ENCODE data around the gene IL23R.
"Not testable (repeated sequence)": the region's sequence is repeated elsewhere in the genome, so short reads cannot be mapped to it uniquely, and the experiment has no call there.

Gene IL23R

DNA sequence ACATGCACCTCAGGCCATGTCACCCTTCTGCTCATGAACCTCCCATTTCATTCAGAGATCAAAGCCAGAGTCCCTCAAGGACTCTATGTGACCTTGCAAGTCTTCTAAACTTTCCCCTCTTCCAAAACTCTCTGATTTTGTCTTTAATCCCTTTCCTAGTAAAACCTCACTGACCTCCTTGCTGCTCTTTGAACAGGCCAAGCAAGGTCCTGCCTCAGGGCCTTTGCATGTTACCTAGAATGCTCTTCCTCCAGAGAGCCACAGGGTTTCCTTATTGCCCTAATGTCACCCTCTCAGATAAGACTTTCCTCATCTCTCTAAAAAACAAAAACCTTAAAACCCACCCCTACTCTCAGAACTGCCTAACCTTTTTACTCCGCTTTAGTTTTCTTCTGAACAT lies 26.6 kb downstream of the IL23R start:
- H3K4me3 ChIP-seq (ENCODE audit: insufficient read length, low read depth), result no peak overlapping the region
- TF ChIP-seq ZNF274 (IDR thresholded peaks at IDR 0.05; ENCODE audit: low read depth, low read length), result no peak
- no peak for TF ChIP-seq SUZ12 (IDR thresholded peaks at IDR 0.05; ENCODE audit: extremely low read depth, insufficient read depth, insufficient read length)
- TF ChIP-seq YY1 (IDR thresholded peaks at IDR 0.05; ENCODE audit: insufficient read depth, insufficient read length), result no peak
- H3K27me3 ChIP-seq (ENCODE audit: insufficient read depth, insufficient read length), result no peaks in the 10 kb centered on the region
- H3K4me1 ChIP-seq (ENCODE audit: insufficient read depth, insufficient read length), result no peaks in the 10 kb centered on the region
- H3K9me3 ChIP-seq (ENCODE audit: insufficient read depth, low read length), result no peaks in the 10 kb centered on the region
- H3K9ac ChIP-seq (ENCODE audit: insufficient read length, low read depth), result no peak overlapping the region
- H3K36me3 ChIP-seq (ENCODE audit: insufficient read depth, insufficient read length, low read length), result no peaks in the 10 kb centered on the region
- no peak for DNase-seq (ENCODE audit: low read depth, low spot score)

GRCh38 chr1:67193704-67194103 lies 27.4 kb downstream of the IL23R start:
- H3K4me3 ChIP-seq (ENCODE audit: insufficient read length, low read depth), result no peak overlapping the region
- H3K36me3 ChIP-seq (ENCODE audit: insufficient read depth, insufficient read length, low read length), result no peaks in the 10 kb centered on the region
- H3K27me3 ChIP-seq (ENCODE audit: insufficient read depth, insufficient read length), result no peaks in the 10 kb centered on the region
- DNase-seq (ENCODE audit: low read depth, low spot score), result no peak
- TF ChIP-seq ZNF274 (IDR thresholded peaks at IDR 0.05; ENCODE audit: low read depth, low read length) (no peak), SUZ12 (IDR thresholded peaks at IDR 0.05; ENCODE audit: extremely low read depth, insufficient read depth, insufficient read length) (no peak), YY1 (IDR thresholded peaks at IDR 0.05; ENCODE audit: insufficient read depth, insufficient read length) (no peak)
- no peaks in the 10 kb centered on the region for H3K4me1 ChIP-seq (ENCODE audit: insufficient read depth, insufficient read length)
- no peak overlapping the region for H3K9ac ChIP-seq (ENCODE audit: insufficient read length, low read depth)
- no peaks in the 10 kb centered on the region for H3K9me3 ChIP-seq (ENCODE audit: insufficient read depth, low read length)

DNA sequence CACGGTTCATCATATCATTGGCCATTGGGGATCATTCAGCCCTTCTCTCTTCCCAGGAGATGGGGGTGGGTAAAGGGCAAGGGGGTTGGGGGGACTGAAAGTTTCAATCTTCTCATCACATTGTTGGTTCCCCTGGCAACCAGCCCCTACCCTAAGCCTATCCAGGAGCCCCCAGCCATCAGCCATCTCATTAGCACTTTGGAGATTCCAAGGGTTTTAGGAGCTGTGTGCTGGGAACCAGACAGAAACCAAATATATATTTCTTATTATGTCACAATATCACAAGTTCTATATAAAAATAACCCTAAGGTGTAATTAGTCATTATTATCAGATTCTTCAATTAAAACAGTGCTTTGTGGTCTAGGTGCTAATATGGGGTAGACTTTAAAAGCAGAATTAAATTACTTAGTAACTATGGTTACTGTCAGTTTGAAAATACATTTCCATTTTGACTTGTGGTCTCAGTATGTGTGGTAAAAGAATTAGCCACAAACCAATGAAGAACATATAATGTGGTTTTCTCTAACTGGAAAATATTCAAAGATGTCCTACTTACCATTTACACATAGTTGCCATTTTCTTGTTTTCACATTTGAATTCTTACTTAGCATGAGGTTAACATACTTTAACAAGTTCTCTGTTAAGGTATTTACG lies 28.1 kb downstream of the IL23R start:
- Histone ChIP-seq H3K9ac (ENCODE audit: insufficient read length, low read depth) (no peak overlapping the region), H3K36me3 (ENCODE audit: insufficient read depth, insufficient read length, low read length) (no peaks in the 10 kb centered on the region), H3K9me3 (ENCODE audit: insufficient read depth, low read length) (no peaks in the 10 kb centered on the region), H3K27me3 (ENCODE audit: insufficient read depth, insufficient read length) (no peaks in the 10 kb centered on the region), H3K4me3 (ENCODE audit: insufficient read length, low read depth) (no peak overlapping the region), H3K4me1 (ENCODE audit: insufficient read depth, insufficient read length) (no peaks in the 10 kb centered on the region)
- TF ChIP-seq SUZ12 (IDR thresholded peaks at IDR 0.05; ENCODE audit: extremely low read depth, insufficient read depth, insufficient read length) (no peak), ZNF274 (IDR thresholded peaks at IDR 0.05; ENCODE audit: low read depth, low read length) (no peak), YY1 (IDR thresholded peaks at IDR 0.05; ENCODE audit: insufficient read depth, insufficient read length) (no peak)
- DNase-seq (ENCODE audit: low read depth, low spot score), result no peak

DNA sequence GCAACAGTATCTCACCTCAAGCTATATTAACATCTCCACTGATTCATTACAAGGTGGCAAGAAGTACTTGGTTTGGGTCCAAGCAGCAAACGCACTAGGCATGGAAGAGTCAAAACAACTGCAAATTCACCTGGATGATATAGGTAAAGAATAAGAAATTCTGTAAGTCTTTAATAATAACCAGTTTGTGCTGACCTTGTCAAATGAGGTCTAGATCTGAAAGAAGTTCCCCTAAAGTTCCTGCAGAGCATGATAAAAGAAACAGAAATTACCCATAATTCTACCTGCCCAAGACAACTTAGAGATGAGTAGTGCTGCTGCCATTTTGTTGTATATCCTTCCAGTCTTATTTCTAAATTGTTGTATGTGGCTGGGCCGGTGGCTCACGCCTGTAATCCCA lies 34.5 kb downstream of the IL23R start:
- Histone ChIP-seq H3K4me3 (ENCODE audit: insufficient read length, low read depth) (no peak overlapping the region), H3K9ac (ENCODE audit: insufficient read length, low read depth) (no peak overlapping the region), H3K4me1 (ENCODE audit: insufficient read depth, insufficient read length) (no peaks in the 10 kb centered on the region), H3K36me3 (ENCODE audit: insufficient read depth, insufficient read length, low read length) (no peaks in the 10 kb centered on the region), H3K9me3 (ENCODE audit: insufficient read depth, low read length) (no peaks in the 10 kb centered on the region), H3K27me3 (ENCODE audit: insufficient read depth, insufficient read length) (no peaks in the 10 kb centered on the region)
- TF ChIP-seq ZNF274 (IDR thresholded peaks at IDR 0.05; ENCODE audit: low read depth, low read length) (no peak), SUZ12 (IDR thresholded peaks at IDR 0.05; ENCODE audit: extremely low read depth, insufficient read depth, insufficient read length) (no peak), YY1 (IDR thresholded peaks at IDR 0.05; ENCODE audit: insufficient read depth, insufficient read length) (no peak)
- DNase-seq (ENCODE audit: low read depth, low spot score), result no peak

GRCh38 chr1:67201891-67202290 lies 35.6 kb downstream of the IL23R start:
- Histone ChIP-seq H3K9ac (ENCODE audit: insufficient read length, low read depth) (no peak overlapping the region), H3K36me3 (ENCODE audit: insufficient read depth, insufficient read length, low read length) (no peaks in the 10 kb centered on the region), H3K4me1 (ENCODE audit: insufficient read depth, insufficient read length) (no peaks in the 10 kb centered on the region), H3K4me3 (ENCODE audit: insufficient read length, low read depth) (no peak overlapping the region), H3K27me3 (ENCODE audit: insufficient read depth, insufficient read length) (no peaks in the 10 kb centered on the region), H3K9me3 (ENCODE audit: insufficient read depth, low read length) (no peaks in the 10 kb centered on the region)
- no peak for TF ChIP-seq SUZ12 (IDR thresholded peaks at IDR 0.05; ENCODE audit: extremely low read depth, insufficient read depth, insufficient read length)
- TF ChIP-seq ZNF274 (IDR thresholded peaks at IDR 0.05; ENCODE audit: low read depth, low read length), result no peak
- no peak for DNase-seq (ENCODE audit: low read depth, low spot score)

- H3K4me1 ChIP-seq (ENCODE audit: insufficient read depth, insufficient read length), result no peaks in the 10 kb centered on the region
- DNase-seq (ENCODE audit: low read depth, low spot score), result no peak
- H3K36me3 ChIP-seq (ENCODE audit: insufficient read depth, insufficient read length, low read length), result no peaks in the 10 kb centered on the region
- no peaks in the 10 kb centered on the region for H3K9me3 ChIP-seq (ENCODE audit: insufficient read depth, low read length)
- TF ChIP-seq SUZ12 (IDR thresholded peaks at IDR 0.05; ENCODE audit: extremely low read depth, insufficient read depth, insufficient read length) (no peak), ZNF274 (IDR thresholded peaks at IDR 0.05; ENCODE audit: low read depth, low read length) (no peak), YY1 (IDR thresholded peaks at IDR 0.05; ENCODE audit: insufficient read depth, insufficient read length) (no peak)
- no peaks in the 10 kb centered on the region for H3K27me3 ChIP-seq (ENCODE audit: insufficient read depth, insufficient read length)
- H3K9ac ChIP-seq (ENCODE audit: insufficient read length, low read depth), result no peak overlapping the region
- no peak overlapping the region for H3K4me3 ChIP-seq (ENCODE audit: insufficient read length, low read depth)
These were observed 38.2 kb downstream of the IL23R start for GRCh38 chr1:67204298-67204980.

DNA sequence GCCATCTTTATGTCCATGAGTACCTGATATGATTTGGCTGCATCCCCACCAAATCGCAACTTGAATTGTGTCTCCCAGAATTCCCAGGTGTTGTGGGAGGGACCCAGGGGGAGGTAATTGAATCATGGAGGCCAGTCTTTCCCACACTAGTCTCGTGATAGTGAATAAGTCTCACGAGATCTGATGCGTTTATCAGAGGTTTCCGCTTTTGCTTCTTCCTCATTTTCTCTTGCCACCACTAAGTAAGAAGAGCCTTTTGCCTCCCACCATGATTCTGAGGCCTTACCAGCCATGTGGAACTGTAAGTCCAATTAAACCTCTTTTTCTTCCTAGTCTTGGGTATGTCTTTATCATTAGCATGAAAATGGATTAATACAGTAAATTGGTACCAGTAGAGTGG lies 41.1 kb downstream of the IL23R start:
- H3K9me3 ChIP-seq (ENCODE audit: insufficient read depth, low read length); H3K9ac ChIP-seq (ENCODE audit: insufficient read length, low read depth); DNase-seq (ENCODE audit: low read depth, low spot score); H3K4me3 ChIP-seq (ENCODE audit: insufficient read length, low read depth); H3K4me1 ChIP-seq (ENCODE audit: insufficient read depth, insufficient read length); H3K36me3 ChIP-seq (ENCODE audit: insufficient read depth, insufficient read length, low read length); H3K27me3 ChIP-seq (ENCODE audit: insufficient read depth, insufficient read length): not testable (repeated sequence)

All from NT2/D1 (cell line).